ENCODE results near the gene EEIG1. TPM values are rescaled to one million over a fixed set of nuclear protein-coding genes. Genes with fewer than 3 reads are reported as not detected.

Gene EEIG1
- total RNA-seq, 4 donors from 2014 or later, result 33.9 to 53.8 (median 50.2) TPM

GRCh38 chr9:128020692-128021091 is 39.9 kb upstream of the EEIG1 start:
- no peaks in the 10 kb centered on the region for H3K4me1 ChIP-seq
- DNase-seq (ENCODE audit: low spot score in 2 of 2), result no peak
- 79 to 87% methylated on average over 4 of the region's 4 CpGs for WGBS, 2 donors
- TF ChIP-seq EP300 (IDR thresholded peaks at IDR 0.05) (no peak), POLR2A (IDR thresholded peaks at IDR 0.05) (no peak), CTCF (IDR thresholded peaks at IDR 0.05) (no peak)
- H3K4me3 ChIP-seq, result no peak overlapping the region
- no peak overlapping the region for H3K27ac ChIP-seq
- no peaks in the 10 kb centered on the region for H3K36me3 ChIP-seq
- no peaks in the 10 kb centered on the region for H3K9me3 ChIP-seq
- no peaks in the 10 kb centered on the region for H3K27me3 ChIP-seq

GRCh38 chr9:128015696-128016095 is 34.9 kb upstream of the EEIG1 start:
- Histone ChIP-seq H3K27ac (no peak overlapping the region), H3K9me3 (no peaks in the 10 kb centered on the region), H3K27me3 (no peaks in the 10 kb centered on the region), H3K4me1 (peaks cover 0 to 11% (median 4%) of the 10 kb centered on the region in 4 donors), H3K4me3 (no peak overlapping the region), H3K36me3 (no peaks in the 10 kb centered on the region)
- 66 to 74% methylated on average over 5 of the region's 5 CpGs for WGBS, 2 donors
- DNase-seq (ENCODE audit: low spot score in 2 of 2), result no peak
- no peak for TF ChIP-seq CTCF (IDR thresholded peaks at IDR 0.05)

- Histone ChIP-seq H3K4me1 (peaks cover 0 to 20% (median 9%) of the 10 kb centered on the region in 4 donors), H3K4me3 (no peak overlapping the region), H3K9me3 (peaks cover 0 to 4% (median 0%) of the 10 kb centered on the region in 4 donors), H3K27me3 (no peaks in the 10 kb centered on the region), H3K36me3 (no peaks in the 10 kb centered on the region), H3K27ac (no peak overlapping the region)
- DNase-seq (ENCODE audit: low spot score in 2 of 2), result no peak
- TF ChIP-seq CTCF (IDR thresholded peaks at IDR 0.05), result no peak
- no peak for TF ChIP-seq POLR2A (IDR thresholded peaks at IDR 0.05)
- no peak for TF ChIP-seq EP300 (IDR thresholded peaks at IDR 0.05)
- WGBS, 2 donors, result 31 to 38% methylated on average over 8 to 12 of the region's 12 CpGs
Measured at GRCh38 chr9:128011071-128011817, 30.5 kb upstream of the EEIG1 start.

- Histone ChIP-seq H3K36me3 (no peaks in the 10 kb centered on the region), H3K27me3 (no peaks in the 10 kb centered on the region), H3K9me3 (peaks cover 0 to 4% (median 0%) of the 10 kb centered on the region in 4 donors), H3K27ac (no peak overlapping the region), H3K4me1 (peaks cover 0 to 26% (median 13%) of the 10 kb centered on the region in 4 donors), H3K4me3 (no peak overlapping the region)
- no peak for TF ChIP-seq CTCF (IDR thresholded peaks at IDR 0.05)
- TF ChIP-seq EP300 (IDR thresholded peaks at IDR 0.05), result no peak
- TF ChIP-seq POLR2A (IDR thresholded peaks at IDR 0.05), result no peak
- no peak for DNase-seq (ENCODE audit: low spot score in 2 of 2)
- 92 to 96% methylated on average over 9 of the region's 9 CpGs for WGBS, 2 donors
Measured at GRCh38 chr9:128009639-128010038, 28.9 kb upstream of the EEIG1 start.

GRCh38 chr9:128008171-128008570 is 27.4 kb upstream of the EEIG1 start:
- Histone ChIP-seq H3K27me3 (no peaks in the 10 kb centered on the region), H3K27ac (no peak overlapping the region), H3K4me1 (peaks cover 0 to 26% (median 13%) of the 10 kb centered on the region in 4 donors), H3K9me3 (peaks cover 0 to 4% (median 0%) of the 10 kb centered on the region in 4 donors), H3K36me3 (no peaks in the 10 kb centered on the region), H3K4me3 (no peak overlapping the region)
- TF ChIP-seq CTCF (IDR thresholded peaks at IDR 0.05) (no peak), POLR2A (IDR thresholded peaks at IDR 0.05) (no peak), EP300 (IDR thresholded peaks at IDR 0.05) (no peak)
- WGBS, 2 donors, result 86 to 94% methylated on average over 5 of the region's 5 CpGs
- DNase-seq (ENCODE audit: low spot score in 2 of 2), result no peak

Measured in tibial nerve (tissue), 4 donors.